HEK293 (cell line): ENCODE results near the gene FAM210B.

Source experiments
- CTCF ChIA-PET: fragments of 350-600 bp; formaldehyde crosslinking; extraction: SDS; loops from one replicate; lab custom pipeline; 2021; ENCODE audit warnings: antibody characterized with exemption; lab: Yijun Ruan, JAX
- POLR2A ChIA-PET: fragments of 300-600 bp; formaldehyde crosslinking; extraction: SDS; loops from one replicate; lab custom pipeline; 2020; ENCODE audit warnings: antibody characterized with exemption, inconsistent platforms; lab: Yijun Ruan, JAX
- H3K27ac ChIP-seq: fragments of 200-500 bp; sonication (Bioruptor generic); 2 replicates; pipeline ENCODE4 v1.5.1; 2014; ENCODE audit warnings: low read depth, low read length, control low read depth, inconsistent platforms; ENCODE audit errors: extremely low read depth
- H3K36me3 ChIP-seq, 2 experiments: fragments of 200-500 bp in 1 of 2; sonication (Bioruptor generic) in 1 of 2; 1 replicate in 1 of 2; 2 replicates in 1 of 2; pipeline ENCODE4 v1.5.1; 2014 to 2017; ENCODE audit warnings: inconsistent platforms in 2 of 2, low read length in 2 of 2; ENCODE audit not compliant: control insufficient read depth in 2 of 2, insufficient read depth in 1 of 2
- H3K4me1 ChIP-seq: fragments of 200-500 bp; sonication (Bioruptor generic); 2 replicates; pipeline ENCODE4 v1.5.1; 2014; ENCODE audit warnings: mild to moderate bottlenecking, low read length, inconsistent platforms; ENCODE audit not compliant: control insufficient read depth, insufficient read depth
- H3K4me3 ChIP-seq: 2 replicates; pipeline ENCODE4 v1.5.1; 2011; ENCODE audit warnings: low read depth, mild to moderate bottlenecking, control low read depth, low read length, moderate library complexity
- H3K9me3 ChIP-seq: fragments of 200-500 bp; sonication (Bioruptor generic); 2 replicates; pipeline ENCODE4 v1.5.1; 2014; ENCODE audit warnings: low read depth, low read length, inconsistent platforms; ENCODE audit not compliant: control insufficient read depth, insufficient read depth
- EGR2 ChIP-seq: fragments of 450-650 bp; formaldehyde crosslinking; IDR thresholded peaks from 2 replicates; pipeline ENCODE4 v1.5.1; 2016; ENCODE audit warnings: low read depth, missing biosample characterization, missing genetic modification characterization
- GLI4 ChIP-seq: fragments of 450-650 bp; formaldehyde crosslinking; IDR thresholded peaks from 2 replicates; pipeline ENCODE4 v1.5.1; 2016; ENCODE audit warnings: missing biosample characterization, missing genetic modification characterization
- GLIS1 ChIP-seq: fragments of 450-650 bp; formaldehyde crosslinking; IDR thresholded peaks from 2 replicates; pipeline ENCODE4 v1.5.1; 2016; ENCODE audit warnings: missing biosample characterization, missing genetic modification characterization
- GLIS2 ChIP-seq: fragments of 450-650 bp; formaldehyde crosslinking; IDR thresholded peaks from 2 replicates; pipeline ENCODE4 v1.5.1; 2016; ENCODE audit warnings: missing biosample characterization, missing genetic modification characterization
- KLF10 ChIP-seq: fragments of 450-650 bp; IDR thresholded peaks from 2 replicates; pipeline ENCODE4 v1.5.1; 2018; ENCODE audit warnings: missing biosample characterization, mild to moderate bottlenecking, missing genetic modification characterization
- PRDM10 ChIP-seq: fragments of 450-650 bp; formaldehyde crosslinking; IDR thresholded peaks from 2 replicates; pipeline ENCODE4 v1.5.1; 2016; ENCODE audit warnings: missing biosample characterization, missing genetic modification characterization
- SP2 ChIP-seq: fragments of 450-650 bp; formaldehyde crosslinking; IDR thresholded peaks from 2 replicates; pipeline ENCODE4 v1.5.1; 2016; ENCODE audit warnings: missing biosample characterization, missing genetic modification characterization
- SP3 ChIP-seq: fragments of 450-650 bp; formaldehyde crosslinking; IDR thresholded peaks from 2 replicates; pipeline ENCODE4 v1.5.1; 2016; ENCODE audit warnings: missing biosample characterization, missing genetic modification characterization
- TRIM28 ChIP-seq: IDR thresholded peaks from 2 replicates; pipeline ENCODE4 v1.6.1; 2011; ENCODE audit warnings: low read length, control low read depth, borderline replicate concordance
- ZBTB48 ChIP-seq: fragments of 450-650 bp; formaldehyde crosslinking; IDR thresholded peaks from 2 replicates; pipeline ENCODE4 v1.5.1; 2016; ENCODE audit warnings: missing biosample characterization, missing genetic modification characterization
- ZBTB7A ChIP-seq: fragments of 450-650 bp; formaldehyde crosslinking; IDR thresholded peaks from 2 replicates; pipeline ENCODE4 v1.5.1; 2016; ENCODE audit warnings: low read depth, missing biosample characterization, missing genetic modification characterization
- ZBTB8A ChIP-seq: fragments of 450-650 bp; formaldehyde crosslinking; IDR thresholded peaks from 2 replicates; pipeline ENCODE4 v1.5.1; 2016; ENCODE audit warnings: missing biosample characterization, missing genetic modification characterization
- ZFHX2 ChIP-seq: fragments of 450-650 bp; formaldehyde crosslinking; conservative IDR thresholded peaks from 2 replicates; pipeline ENCODE4 v1.5.1; 2016; ENCODE audit warnings: missing biosample characterization, missing genetic modification characterization
- ZFP41 ChIP-seq: fragments of 450-650 bp; formaldehyde crosslinking; IDR thresholded peaks from 2 replicates; pipeline ENCODE4 v1.5.1; 2016; ENCODE audit warnings: missing biosample characterization, missing genetic modification characterization, borderline replicate concordance
- ZIC2 ChIP-seq: fragments of 450-650 bp; formaldehyde crosslinking; IDR thresholded peaks from 2 replicates; pipeline ENCODE4 v1.5.1; 2016; ENCODE audit warnings: missing biosample characterization, missing genetic modification characterization
- ZNF248 ChIP-seq: fragments of 450-650 bp; formaldehyde crosslinking; IDR thresholded peaks from 2 replicates; pipeline ENCODE4 v1.5.1; 2017; ENCODE audit warnings: missing biosample characterization, missing genetic modification characterization
- ZNF266 ChIP-seq: fragments of 450-650 bp; formaldehyde crosslinking; IDR thresholded peaks from 2 replicates; pipeline ENCODE4 v1.5.1; 2016; ENCODE audit warnings: missing biosample characterization, missing genetic modification characterization, low read depth
- ZNF354C ChIP-seq: fragments of 450-650 bp; formaldehyde crosslinking; IDR thresholded peaks from 2 replicates; pipeline ENCODE4 v1.5.1; 2016; ENCODE audit warnings: missing biosample characterization, missing genetic modification characterization, low read depth, borderline replicate concordance
- ZNF394 ChIP-seq: fragments of 450-650 bp; formaldehyde crosslinking; IDR thresholded peaks from 2 replicates; pipeline ENCODE4 v1.5.1; 2016; ENCODE audit warnings: missing biosample characterization, missing genetic modification characterization, mild to moderate bottlenecking, moderate library complexity, borderline replicate concordance
- ZNF530 ChIP-seq: fragments of 450-650 bp; formaldehyde crosslinking; IDR thresholded peaks from 2 replicates; pipeline ENCODE4 v1.5.1; 2016; ENCODE audit warnings: low read depth, missing biosample characterization, missing genetic modification characterization
- ZNF548 ChIP-seq: fragments of 450-650 bp; formaldehyde crosslinking; IDR thresholded peaks from 2 replicates; pipeline ENCODE4 v1.5.1; 2016; ENCODE audit warnings: missing biosample characterization, missing genetic modification characterization
- ZNF571 ChIP-seq: fragments of 450-650 bp; formaldehyde crosslinking; IDR thresholded peaks from 2 replicates; pipeline ENCODE4 v1.5.0; 2017; ENCODE audit warnings: missing biosample characterization, missing genetic modification characterization
- ZNF585B ChIP-seq: fragments of 450-650 bp; formaldehyde crosslinking; IDR thresholded peaks from 2 replicates; pipeline ENCODE4 v1.5.1; 2016; ENCODE audit warnings: missing biosample characterization, missing genetic modification characterization
- ZSCAN30 ChIP-seq: fragments of 450-650 bp; IDR thresholded peaks from 2 replicates; pipeline ENCODE4 v1.5.1; 2018; ENCODE audit warnings: missing biosample characterization, mild to moderate bottlenecking, missing genetic modification characterization, moderate library complexity
- ZSCAN4 ChIP-seq: fragments of 450-650 bp; formaldehyde crosslinking; IDR thresholded peaks from 2 replicates; pipeline ENCODE4 v1.5.1; 2017; ENCODE audit warnings: missing biosample characterization, missing genetic modification characterization
- TF ChIP-seq, protein P1 (sequence below): fragments of 450-650 bp; formaldehyde crosslinking; IDR thresholded peaks from 2 replicates; pipeline ENCODE4 v1.5.1; 2016; ENCODE audit warnings: missing biosample characterization, missing genetic modification characterization

FAM210B gene

GRCh38 chr20:56360908-56361205 is 2.1 kb downstream of the FAM210B start (continued):
- no peak for TF ChIP-seq ZNF548
- TF ChIP-seq SP2 (tag by site-specific recombination): no peak
- TF ChIP-seq ZNF354C: no peak
- TF ChIP-seq ZFP41: no peak
- no peak for TF ChIP-seq ZBTB48
- TF ChIP-seq ZIC2: peak; percentile 73

DNA sequence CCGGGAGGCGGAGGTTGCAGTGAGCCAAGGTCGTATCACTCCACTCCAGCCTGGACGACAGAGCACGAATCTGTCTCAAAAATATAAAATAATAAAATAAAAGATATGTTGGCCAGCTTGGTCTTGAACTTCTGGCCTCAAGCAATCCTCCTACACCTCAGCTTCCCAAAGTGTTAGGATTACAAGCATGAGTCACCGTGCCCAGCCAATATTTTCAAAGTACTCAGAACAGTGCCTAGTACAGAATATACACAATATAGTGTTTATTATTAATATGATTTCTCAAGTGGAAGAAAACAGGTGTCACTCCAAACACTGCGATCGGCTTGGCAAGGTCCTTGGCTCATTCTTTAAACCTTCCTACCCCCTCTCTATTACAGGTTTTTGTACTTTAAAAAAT is 3.1 kb downstream of the FAM210B start:
- no peak overlapping the region for H3K27ac ChIP-seq
- POLR2A ChIA-PET: no interaction called here
- H3K4me3 ChIP-seq: no peak overlapping the region
- CTCF ChIA-PET: no interaction called here
- TF ChIP-seq ZBTB7A (tag by site-specific recombination): no peak
- no peak for TF ChIP-seq ZBTB8A
- TF ChIP-seq ZNF530 (tag by site-specific recombination): no peak
- TF ChIP-seq ZSCAN4: no peak
- TF ChIP-seq ZNF585B (tag by site-specific recombination): no peak
- no peak for TF ChIP-seq GLI4 (tag by site-specific recombination)
- TF ChIP-seq KLF10: no peak
- TF ChIP-seq ZFP41: no peak
- TF ChIP-seq, protein P1, sequence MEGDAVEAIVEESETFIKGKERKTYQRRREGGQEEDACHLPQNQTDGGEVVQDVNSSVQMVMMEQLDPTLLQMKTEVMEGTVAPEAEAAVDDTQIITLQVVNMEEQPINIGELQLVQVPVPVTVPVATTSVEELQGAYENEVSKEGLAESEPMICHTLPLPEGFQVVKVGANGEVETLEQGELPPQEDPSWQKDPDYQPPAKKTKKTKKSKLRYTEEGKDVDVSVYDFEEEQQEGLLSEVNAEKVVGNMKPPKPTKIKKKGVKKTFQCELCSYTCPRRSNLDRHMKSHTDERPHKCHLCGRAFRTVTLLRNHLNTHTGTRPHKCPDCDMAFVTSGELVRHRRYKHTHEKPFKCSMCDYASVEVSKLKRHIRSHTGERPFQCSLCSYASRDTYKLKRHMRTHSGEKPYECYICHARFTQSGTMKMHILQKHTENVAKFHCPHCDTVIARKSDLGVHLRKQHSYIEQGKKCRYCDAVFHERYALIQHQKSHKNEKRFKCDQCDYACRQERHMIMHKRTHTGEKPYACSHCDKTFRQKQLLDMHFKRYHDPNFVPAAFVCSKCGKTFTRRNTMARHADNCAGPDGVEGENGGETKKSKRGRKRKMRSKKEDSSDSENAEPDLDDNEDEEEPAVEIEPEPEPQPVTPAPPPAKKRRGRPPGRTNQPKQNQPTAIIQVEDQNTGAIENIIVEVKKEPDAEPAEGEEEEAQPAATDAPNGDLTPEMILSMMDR (tag by site-specific recombination): no peak
- TF ChIP-seq GLIS1 (tag by site-specific recombination): no peak
- TF ChIP-seq ZSCAN30: no peak
- TF ChIP-seq ZNF248 (tag by site-specific recombination): no peak
- TF ChIP-seq TRIM28: no peak
- no peak for TF ChIP-seq ZNF266 (tag by site-specific recombination)
- no peak for TF ChIP-seq ZNF394 (tag by site-specific recombination)
- H3K36me3 ChIP-seq: peaks cover 0 to 33% of the 10 kb centered on the region in 2 experiments
- no peaks in the 10 kb centered on the region for H3K9me3 ChIP-seq
- H3K4me1 ChIP-seq: no peaks in the 10 kb centered on the region

DNA sequence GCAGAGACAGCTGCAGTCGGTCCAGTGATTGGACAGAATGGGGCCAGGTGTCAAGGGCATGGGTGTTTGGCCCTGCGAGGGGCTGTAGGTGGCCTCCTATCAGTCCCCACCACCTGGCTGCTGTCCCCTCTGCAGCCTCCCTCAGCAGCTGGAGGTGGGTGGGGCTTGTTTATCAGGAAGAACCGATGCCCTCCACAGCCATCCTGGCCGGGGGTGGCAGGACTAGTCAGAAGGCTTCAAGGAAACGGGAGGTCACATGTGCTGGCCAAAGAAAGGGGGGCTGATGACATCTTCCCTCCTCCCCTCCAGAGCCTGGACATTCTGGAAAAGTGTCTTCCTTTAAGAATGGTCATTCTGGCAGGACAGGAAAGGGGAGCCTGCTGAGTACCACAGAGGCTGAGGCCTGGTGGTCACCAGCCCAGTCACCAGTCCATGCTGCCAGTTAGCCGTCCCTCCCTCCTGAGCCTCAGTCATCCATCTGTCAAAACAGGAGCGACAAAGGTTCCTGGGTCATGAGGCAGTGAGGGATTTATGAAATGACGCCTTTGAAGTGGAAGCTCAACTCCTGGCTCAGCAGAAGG is 4.1 kb downstream of the FAM210B start:
- Histone ChIP-seq H3K4me3 (no peak overlapping the region), H3K4me1 (no peaks in the 10 kb centered on the region), H3K36me3 (peaks cover 0 to 43% of the 10 kb centered on the region in 2 experiments), H3K9me3 (no peaks in the 10 kb centered on the region), H3K27ac (no peak overlapping the region)
- POLR2A ChIA-PET: no interaction called here
- CTCF ChIA-PET: no interaction called here
- TF ChIP-seq ZBTB7A (tag by site-specific recombination) (no peak), PRDM10 (tag by site-specific recombination) (0 out of 2 replicates have a peak, but pooled peaks have one; percentile 15), ZNF571 (tag by site-specific recombination) (no peak), ZFHX2 (tag by site-specific recombination) (peak; percentile 38; the same call in 1 of the 2 replicates), SP3 (tag by site-specific recombination) (no peak), GLIS2 (tag by site-specific recombination) (no peak), EGR2 (tag by site-specific recombination) (peak; percentile 78)
